PFSK-1 (cell line): ENCODE measurements around the gene NTM.

Experiments
- FOXP2 ChIP-seq: optimal IDR thresholded peaks from 2 replicates; pipeline ENCODE3; 2011; ENCODE audit warnings: borderline replicate concordance, control low read depth, inconsistent platforms; ENCODE audit not compliant: insufficient read depth; ENCODE audit errors: extremely low read length, extremely low read depth
- POLR2AphosphoS5 ChIP-seq: IDR thresholded peaks from 2 replicates; pipeline ENCODE4 v1.6.1; 2012; ENCODE audit warnings: low read depth, mild to moderate bottlenecking, control low read depth, low read length, moderate library complexity
- SIN3A ChIP-seq: IDR thresholded peaks from 2 replicates; pipeline ENCODE4 v1.6.1; 2012; ENCODE audit warnings: mild to moderate bottlenecking, low read length, moderate library complexity, borderline replicate concordance; ENCODE audit not compliant: insufficient read depth
- TAF1 ChIP-seq: IDR thresholded peaks from 2 replicates; pipeline ENCODE4 v1.6.1; 2012; ENCODE audit warnings: low read length, control low read depth, borderline replicate concordance; ENCODE audit not compliant: insufficient read depth
- TF ChIP-seq, protein P1 (sequence below), 2 experiments: IDR thresholded peaks; 2 replicates each; pipeline versions ENCODE4 v1.6.1 to v1.8.0; 2011 to 2012; ENCODE audit warnings: low read depth in 2 of 2, low read length in 2 of 2, control low read depth in 1 of 2, inconsistent platforms in 1 of 2, mild to moderate bottlenecking in 1 of 2, moderate library complexity in 1 of 2; ENCODE audit not compliant: insufficient read depth in 1 of 2

The NTM gene

GRCh38 chr11:131592734-131593133 lies 222.3 kb downstream of the NTM start:
- no peak for TF ChIP-seq FOXP2
- no peak for TF ChIP-seq TAF1

DNA sequence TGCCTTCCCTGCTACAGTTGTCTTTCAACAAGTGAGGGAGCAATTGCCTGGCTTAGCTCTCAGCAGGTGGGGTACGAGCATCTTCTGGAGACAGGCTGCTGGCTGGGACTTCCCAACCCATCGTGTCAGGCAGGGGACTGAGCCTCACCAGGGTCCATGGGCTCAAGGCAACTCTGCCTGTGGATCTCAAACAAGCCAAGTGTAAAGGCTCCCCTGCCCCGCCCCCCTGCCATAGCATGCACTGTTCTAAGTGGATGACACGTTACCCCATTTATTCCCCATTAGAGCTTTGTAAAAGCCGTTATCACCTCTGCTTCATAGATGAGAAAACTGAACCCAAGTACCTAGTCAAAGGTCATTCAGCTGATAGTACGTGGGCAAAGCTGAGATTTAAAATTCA lies 222.9 kb downstream of the NTM start:
- no peak for TF ChIP-seq FOXP2
- TF ChIP-seq SIN3A, result no peak
- TF ChIP-seq TAF1, result no peak
- TF ChIP-seq, protein P1, sequence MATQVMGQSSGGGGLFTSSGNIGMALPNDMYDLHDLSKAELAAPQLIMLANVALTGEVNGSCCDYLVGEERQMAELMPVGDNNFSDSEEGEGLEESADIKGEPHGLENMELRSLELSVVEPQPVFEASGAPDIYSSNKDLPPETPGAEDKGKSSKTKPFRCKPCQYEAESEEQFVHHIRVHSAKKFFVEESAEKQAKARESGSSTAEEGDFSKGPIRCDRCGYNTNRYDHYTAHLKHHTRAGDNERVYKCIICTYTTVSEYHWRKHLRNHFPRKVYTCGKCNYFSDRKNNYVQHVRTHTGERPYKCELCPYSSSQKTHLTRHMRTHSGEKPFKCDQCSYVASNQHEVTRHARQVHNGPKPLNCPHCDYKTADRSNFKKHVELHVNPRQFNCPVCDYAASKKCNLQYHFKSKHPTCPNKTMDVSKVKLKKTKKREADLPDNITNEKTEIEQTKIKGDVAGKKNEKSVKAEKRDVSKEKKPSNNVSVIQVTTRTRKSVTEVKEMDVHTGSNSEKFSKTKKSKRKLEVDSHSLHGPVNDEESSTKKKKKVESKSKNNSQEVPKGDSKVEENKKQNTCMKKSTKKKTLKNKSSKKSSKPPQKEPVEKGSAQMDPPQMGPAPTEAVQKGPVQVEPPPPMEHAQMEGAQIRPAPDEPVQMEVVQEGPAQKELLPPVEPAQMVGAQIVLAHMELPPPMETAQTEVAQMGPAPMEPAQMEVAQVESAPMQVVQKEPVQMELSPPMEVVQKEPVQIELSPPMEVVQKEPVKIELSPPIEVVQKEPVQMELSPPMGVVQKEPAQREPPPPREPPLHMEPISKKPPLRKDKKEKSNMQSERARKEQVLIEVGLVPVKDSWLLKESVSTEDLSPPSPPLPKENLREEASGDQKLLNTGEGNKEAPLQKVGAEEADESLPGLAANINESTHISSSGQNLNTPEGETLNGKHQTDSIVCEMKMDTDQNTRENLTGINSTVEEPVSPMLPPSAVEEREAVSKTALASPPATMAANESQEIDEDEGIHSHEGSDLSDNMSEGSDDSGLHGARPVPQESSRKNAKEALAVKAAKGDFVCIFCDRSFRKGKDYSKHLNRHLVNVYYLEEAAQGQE (IDR thresholded peaks at IDR 0.05; ENCODE audit: insufficient read depth in 1 of 2, low read depth in 2 of 2, low read length in 2 of 2), result no peak
- TF ChIP-seq POLR2AphosphoS5, result no peak

DNA sequence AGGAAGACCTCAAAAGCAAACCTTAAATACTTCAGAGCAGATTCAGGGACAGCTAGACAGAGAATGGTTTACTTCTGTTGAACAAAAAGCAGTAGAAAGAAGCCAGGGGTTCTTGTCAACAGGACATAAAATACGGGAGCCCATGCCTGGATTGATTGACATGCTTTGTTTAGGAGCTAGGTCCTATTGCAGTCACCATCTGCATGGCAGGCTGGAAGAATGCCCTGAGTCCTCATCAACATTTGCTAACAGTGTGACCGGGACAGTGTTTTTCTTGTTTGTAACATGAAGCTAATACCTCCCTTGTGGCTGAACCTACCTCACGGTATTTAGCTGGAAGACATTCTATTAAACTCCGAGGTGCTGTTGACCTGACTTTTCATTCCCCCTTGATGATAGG lies 225.4 kb downstream of the NTM start:
- TF ChIP-seq FOXP2 (no peak), POLR2AphosphoS5 (no peak), TAF1 (no peak), SIN3A (no peak)
- TF ChIP-seq, protein P1 (IDR thresholded peaks at IDR 0.05; ENCODE audit: insufficient read depth in 1 of 2, low read depth in 2 of 2, low read length in 2 of 2), result no peak

- no peak for TF ChIP-seq FOXP2
- TF ChIP-seq POLR2AphosphoS5, result no peak
- no peak for TF ChIP-seq TAF1
- no peak for TF ChIP-seq SIN3A
- TF ChIP-seq, protein P1 (IDR thresholded peaks at IDR 0.05; ENCODE audit: insufficient read depth in 1 of 2, low read depth in 2 of 2, low read length in 2 of 2), result no peak
Observed at GRCh38 chr11:131597890-131598289, 227.5 kb downstream of the NTM start.

DNA sequence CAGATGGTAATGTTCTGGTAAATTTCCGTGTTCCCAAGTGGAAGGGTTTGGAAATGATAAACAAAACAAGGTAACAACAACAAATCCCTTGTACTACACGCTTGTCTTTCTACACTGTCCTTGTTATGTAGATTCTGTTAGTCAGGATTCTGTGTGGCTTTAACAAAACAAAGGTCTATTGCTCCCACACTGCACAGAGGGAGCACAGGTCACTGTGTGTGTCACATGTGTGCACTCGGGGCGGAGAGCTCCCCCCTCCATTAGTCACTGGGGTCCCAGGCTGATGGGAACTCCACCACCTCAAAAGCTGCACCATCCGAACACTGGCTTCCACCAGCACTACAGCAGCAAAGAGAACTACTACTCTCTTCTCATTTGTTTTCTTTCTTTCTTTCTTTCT lies 227.9 kb downstream of the NTM start:
- TF ChIP-seq FOXP2 (no peak), TAF1 (no peak), SIN3A (no peak), POLR2AphosphoS5 (no peak)
- TF ChIP-seq, protein P1 (IDR thresholded peaks at IDR 0.05; ENCODE audit: insufficient read depth in 1 of 2, low read depth in 2 of 2, low read length in 2 of 2), result no peak
